H4 (cell line): ENCODE results near the gene ZNF500. TPM values are rescaled to one million over a fixed set of nuclear protein-coding genes. Genes with fewer than 3 reads are reported as not detected.
A peak's percentile ranks its signal among the peaks of the same experiment; 100 is the strongest.
"Not testable (repeated sequence)": the region's sequence is repeated elsewhere in the genome, so short reads cannot be mapped to it uniquely, and the experiment has no call there.

ENCODE experiments used
- DNase-seq: peaks from one replicate; pipeline ENCODE4 v3.0.0-alpha.2; 2015; ENCODE audit warnings: low spot score
- total RNA-seq: library from RNA; depleted of rRNA; stranded (reverse); fragments of >200 nt; shearing (Covaris generic); gene quantifications from 2 replicates; pipeline ENCODE4 v1.2.3, GENCODE V29; 2014

Gene ZNF500
- total RNA-seq, 1 experiment from 2014 or later, result 3.3 TPM

DNA sequence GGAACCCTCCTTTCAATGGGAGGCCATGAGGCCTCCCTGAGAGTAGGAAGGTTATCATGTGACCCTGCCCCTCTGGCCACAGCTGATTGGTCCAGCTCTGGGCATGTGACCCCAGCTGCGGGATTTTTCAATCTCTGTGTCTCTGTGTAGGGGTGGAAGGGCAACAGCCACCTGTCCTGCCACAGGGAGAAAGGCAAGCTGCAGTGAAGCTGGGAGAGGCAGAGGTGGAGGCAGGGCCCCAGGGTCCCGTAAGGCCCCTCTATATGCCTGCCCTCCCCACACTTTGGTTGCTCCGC lies 21.7 kb downstream of the ZNF500 start:
- DNase-seq, result no peak

DNA sequence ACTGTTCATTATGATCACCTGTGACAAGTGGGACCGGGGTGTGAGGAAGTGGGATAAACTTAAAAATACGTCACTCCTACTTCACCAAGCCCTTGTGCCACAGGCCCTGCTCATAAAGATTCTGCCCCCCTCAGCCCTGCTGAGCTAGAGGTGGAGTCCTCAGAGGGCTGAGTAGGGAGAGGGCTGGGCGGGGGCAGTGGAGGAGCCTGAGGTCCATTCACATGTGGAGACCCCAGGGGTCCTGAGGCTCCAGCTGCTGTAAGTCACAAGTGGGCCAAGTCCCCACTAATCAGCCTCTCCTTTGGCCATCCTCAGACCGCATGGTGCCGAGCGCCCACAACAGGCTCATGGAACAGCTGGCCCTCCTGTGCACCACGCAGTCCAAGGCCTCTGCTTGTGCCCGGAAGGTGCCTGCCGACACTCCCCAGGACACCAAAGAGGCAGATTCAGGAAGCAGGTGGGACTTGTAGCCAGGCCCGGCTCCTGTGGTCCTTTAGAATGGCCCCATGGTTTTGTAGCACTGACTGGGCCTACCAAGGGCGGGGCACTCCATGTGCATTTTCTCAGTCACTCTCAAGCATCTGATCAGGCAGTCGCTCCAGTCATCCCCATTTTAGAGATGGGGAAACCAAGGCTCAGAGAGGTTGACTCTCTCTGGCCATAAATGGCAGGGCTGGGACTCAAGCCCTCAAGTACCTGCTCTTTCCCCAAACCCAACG lies 22.2 kb downstream of the ZNF500 start:
- no peak for DNase-seq

DNA sequence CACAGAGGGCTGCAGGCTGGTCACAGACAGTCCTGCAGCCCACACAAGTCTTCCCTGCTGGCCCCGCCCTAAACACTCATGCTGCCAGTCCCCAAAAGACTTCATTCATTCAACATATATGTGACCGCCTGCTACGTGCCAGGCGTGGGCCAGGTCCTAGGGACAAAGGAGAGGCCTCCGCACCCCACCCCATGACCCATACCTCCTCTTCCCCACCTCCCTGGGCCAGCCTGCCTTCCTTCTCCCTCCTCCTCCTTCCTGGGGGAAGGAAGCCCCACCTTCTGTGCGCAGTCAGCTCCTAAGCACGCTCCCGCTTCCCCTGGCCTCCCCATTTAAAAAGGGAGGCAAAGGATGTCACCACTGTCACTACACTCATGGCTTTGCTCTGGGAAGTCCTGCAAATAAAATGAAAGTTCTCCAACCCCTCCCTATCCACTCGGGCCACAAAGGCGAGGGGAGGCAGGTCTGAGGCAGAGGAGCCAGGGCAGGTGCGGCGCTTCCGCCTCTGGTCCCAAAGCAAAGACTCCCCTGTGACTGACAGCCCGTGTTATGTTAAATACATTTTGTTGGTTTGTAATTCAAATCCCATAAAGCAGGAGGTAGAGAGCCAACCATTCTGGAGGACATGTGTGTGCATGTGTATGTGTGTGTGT lies 23.6 kb downstream of the ZNF500 start:
- DNase-seq, result no peak

DNA sequence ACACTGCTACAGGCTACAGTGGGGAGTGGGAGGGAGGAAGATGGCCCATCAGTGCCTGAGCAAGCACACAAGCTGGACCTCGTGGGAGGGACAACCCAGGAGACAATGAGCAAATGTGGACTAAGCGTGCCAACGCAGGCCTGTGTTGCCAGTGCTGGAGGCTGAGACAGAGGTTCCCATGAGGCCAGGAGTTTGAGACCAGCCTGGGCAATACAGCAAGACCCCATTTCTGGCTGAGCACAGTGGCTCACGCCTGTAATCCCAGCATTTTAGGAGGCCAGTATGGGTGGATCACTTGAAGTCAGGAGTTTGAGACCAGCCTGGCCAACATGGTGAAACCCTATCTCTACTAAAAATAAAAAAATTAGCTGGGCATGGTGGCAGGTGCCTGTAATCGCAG lies 28.6 kb downstream of the ZNF500 start:
- DNase-seq, result not testable (repeated sequence)

DNA sequence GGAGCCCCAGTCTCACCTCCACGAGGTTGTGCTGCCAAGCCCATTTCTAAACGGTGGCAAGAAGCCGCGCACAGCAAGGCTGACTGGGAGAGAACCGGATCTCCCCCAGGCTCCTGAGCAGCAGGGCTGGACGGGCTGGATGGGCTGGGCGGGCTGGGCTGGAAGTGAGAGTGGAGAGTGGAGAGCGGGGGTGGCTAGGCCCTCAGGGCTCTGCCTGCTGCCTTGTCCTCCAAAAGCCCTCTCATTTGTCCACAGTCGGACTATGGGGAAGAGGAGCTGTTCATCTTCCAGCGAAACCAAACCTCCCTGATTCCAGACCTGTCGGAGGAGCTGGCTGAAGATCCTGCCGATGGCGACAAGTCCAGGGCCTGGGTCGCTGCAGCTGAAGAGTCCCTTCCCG lies 29.4 kb downstream of the ZNF500 start:
- no peak for DNase-seq

DNA sequence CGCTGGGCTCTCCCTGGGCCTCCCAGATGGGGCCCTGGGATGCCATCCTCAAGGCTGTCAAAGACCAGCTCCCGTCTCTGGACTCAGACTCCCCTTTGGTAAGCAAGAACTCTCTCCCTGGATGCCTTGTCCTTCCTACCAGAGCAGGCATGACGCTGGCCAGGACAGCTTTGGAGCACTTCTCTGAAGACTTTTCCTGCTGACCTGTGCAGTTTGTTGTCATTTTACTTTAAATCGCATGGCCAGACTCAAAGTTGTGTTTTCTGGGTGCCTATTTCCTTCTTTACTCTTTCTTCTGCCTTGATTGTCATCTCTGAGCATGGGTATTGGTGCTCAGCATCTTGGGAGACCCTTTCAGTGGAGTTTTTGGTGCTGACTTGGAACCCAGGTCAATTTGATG lies 30.4 kb downstream of the ZNF500 start:
- DNase-seq, result no peak

DNA sequence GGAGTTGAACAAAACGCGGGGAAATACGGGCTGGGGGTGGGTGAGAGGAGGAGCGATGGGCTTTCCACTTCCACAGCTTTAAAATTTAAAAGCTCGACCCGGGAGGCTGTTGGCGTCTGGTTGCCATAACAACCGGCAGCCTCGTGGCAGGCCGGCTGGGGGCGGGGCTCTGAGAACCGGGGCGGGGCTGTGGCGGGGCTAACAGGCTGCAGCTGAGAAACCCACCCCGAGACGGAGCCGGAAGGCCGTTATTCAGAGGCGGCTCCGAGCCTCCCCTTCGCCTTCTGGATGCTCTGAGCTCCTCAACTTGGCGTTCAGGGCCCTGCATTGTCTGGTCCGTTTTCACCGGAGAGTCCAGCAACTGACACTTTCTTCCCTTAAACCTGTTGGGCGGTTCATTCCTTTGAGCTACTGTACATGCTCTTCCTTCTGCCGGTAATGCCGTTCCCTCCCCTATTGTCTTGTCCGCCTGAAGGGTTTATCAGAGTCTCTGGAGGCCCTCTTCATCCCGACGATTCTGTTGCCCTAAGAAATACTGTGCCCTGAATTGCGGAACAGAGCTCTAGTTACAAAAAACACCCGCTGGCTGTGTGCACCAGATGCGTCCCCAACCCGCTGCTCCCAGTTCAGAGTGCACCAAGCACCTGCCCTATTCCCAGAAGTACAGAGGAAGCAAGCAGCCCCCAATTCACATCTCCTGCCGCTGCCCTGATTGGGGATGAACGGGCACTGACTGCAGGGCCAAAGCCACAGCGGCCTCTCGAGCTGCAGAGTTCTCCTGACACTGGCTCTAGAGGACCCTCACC lies 32.0 kb downstream of the ZNF500 start:
- DNase-seq, result peak; percentile 52

DNA sequence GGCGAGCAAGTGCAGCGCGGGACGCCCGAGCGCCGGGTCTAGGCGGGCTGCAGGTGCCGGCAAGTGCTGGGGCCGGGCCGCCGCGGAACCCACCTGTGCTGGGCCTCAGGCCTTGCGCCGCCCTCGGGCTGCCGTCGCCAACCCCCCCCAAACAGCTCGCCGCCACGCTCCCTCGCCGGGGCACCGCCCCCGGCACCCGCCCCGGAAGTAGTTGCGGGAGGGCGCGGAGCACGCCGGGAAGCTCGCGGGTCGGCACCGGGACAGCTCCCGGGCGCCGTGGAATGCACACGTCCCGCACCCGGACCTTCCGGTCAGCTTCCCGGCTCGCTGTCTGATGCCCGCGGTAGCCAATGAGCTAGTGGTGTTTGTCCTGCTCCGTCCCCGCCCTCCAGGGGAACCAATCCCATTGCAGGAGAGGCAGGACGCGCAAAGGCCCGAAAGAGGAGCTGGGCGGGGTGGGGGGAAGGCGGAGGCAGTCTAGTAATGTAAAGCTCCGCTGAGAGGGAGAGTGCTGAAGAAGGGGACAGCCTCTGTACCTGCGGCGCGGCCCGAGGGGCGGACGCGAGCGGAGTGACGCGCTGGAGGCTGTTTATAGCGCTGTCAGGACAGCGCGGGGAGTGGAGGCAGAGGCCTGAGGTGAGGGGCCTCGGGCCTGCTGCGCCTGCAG lies 32.8 kb downstream of the ZNF500 start, which contains the start of the genes ANKS3 and DNAAF8:
TSS of gene ANKS3 (minus strand) at position 209 of the 667 bp plus-strand sequence. CDS start 4,122 bp downstream, outside the sequence.
TSS of gene DNAAF8 (plus strand) at position 475 of the 667 bp plus-strand sequence. CDS start 1,978 bp downstream, outside the sequence.
- DNase-seq, result peak; percentile 97

DNA sequence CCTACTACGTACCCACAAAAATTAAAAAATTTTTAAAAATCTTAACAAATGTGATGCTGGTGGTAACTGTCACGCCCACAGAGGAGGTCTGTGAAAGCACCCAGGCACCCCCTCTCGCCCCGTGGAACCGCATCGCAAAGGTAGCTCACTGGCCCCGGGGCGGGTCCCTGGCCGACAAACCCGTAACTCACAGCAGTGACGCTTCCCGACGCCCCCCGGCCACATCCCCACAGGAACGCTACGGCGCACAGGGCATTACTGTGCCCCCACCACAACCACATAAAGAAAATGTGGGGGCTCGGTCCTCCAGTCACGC lies 33.3 kb downstream of the ZNF500 start:
- no peak for DNase-seq

DNA sequence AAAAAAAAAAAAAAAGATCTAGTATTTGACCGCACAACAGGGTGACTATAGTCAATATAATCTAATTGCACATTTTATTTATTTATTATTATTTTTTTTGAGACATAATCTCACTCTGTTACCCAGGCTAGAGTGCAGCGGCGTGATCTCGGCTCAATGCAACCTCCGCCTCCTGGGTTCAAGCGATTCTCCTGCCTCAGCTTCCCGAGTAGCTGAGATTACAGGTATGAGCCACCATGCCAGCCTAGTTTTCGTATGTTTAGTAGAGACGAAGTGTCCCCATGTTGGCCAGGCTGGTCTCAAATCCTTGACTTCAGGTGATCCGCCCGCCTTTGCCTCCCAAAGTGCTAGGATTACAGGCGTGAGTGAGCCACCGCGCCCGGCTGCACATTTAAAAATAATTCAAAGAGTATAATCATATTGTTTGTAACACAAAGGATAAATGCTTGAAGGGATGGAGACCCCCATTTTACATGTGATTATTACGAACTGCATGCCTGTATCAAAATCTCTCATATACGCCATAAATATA lies 33.7 kb downstream of the ZNF500 start:
- no peak for DNase-seq

DNA sequence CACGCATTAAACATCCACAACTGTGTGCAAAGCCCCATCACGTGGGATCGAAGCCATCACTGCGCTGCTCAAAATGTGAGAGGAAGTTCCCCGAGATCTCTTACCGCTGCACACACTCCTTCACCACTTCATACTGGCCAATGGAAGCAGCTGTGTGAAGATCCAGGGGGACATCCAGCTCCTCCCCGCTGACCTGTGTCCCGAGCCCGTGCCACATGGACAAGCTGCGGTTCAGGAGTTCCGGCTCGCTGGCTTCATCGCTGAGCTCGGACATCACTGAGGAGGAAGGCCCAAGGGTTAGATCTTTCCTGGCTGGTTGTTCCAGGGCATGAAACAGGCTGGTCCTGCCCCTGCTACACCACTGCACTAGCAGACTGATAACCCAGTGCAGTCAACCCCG lies 37.1 kb downstream of the ZNF500 start:
- no peak for DNase-seq

DNA sequence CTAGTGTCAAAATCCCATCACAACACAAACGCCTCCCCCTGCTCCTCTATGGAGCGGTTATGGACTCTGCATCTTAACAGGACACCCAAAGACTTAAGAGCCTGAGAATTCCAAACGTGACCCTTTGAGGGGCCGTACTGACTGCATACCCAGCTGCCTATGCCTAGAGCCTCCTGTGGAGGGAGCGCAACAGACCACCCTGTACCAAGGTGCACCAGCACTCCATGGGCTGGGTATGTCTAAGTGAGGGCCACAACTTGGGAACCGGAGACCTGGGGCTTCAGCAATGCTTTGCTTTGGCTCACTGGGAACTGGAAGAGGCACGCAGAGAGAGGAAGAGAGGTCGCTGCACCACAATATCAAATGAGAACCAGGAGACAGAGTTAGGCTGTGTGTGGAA lies 38.3 kb downstream of the ZNF500 start:
- DNase-seq, result no peak

DNA sequence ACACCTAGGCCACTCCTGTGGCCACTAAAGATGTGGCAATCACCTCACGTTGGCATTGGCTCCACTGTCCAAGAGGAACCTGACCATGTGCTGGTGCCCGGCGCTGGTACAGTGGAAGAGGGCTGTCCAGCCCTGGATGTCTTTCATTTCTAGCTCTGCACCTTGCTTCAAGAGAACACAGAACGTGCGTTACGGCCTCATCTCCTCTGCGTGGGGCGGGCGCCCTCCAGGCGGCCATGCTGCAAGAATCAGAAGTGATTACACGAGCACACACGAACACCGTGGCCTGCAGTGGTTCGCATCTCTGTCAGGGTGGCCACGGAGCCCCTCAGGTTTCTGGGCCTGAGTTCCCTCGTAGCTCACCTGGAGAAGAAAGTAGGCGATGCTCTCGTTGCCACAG lies 40.3 kb downstream of the ZNF500 start:
- no peak for DNase-seq

DNA sequence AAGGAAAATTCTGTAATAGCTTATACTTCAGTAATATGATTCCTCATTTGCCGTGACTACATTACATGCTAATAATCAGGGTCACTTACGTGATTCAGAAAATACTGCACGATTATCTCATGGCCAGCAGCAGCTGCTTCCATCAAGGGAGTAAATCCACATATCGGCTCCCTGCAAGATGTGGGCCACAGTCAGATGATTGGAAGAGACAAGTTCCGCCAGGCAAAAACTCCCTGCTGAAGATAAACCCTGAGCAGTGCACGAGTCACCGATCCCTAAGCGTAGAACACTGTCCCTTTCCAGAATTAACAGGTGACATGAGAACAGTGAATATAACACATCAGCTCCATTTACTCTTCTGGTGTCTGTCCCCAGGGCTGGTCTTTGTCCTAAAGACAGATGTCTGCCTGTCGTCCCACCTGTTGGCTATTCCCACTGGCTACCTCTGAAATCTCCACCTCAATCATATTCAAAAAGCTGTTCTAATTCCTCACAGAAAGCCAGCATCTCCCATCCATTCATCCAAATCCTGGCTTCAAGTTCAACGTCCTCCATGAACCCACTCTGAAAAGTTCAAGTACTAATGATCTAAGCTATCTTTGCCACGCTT lies 42.2 kb downstream of the ZNF500 start:
- no peak for DNase-seq

DNA sequence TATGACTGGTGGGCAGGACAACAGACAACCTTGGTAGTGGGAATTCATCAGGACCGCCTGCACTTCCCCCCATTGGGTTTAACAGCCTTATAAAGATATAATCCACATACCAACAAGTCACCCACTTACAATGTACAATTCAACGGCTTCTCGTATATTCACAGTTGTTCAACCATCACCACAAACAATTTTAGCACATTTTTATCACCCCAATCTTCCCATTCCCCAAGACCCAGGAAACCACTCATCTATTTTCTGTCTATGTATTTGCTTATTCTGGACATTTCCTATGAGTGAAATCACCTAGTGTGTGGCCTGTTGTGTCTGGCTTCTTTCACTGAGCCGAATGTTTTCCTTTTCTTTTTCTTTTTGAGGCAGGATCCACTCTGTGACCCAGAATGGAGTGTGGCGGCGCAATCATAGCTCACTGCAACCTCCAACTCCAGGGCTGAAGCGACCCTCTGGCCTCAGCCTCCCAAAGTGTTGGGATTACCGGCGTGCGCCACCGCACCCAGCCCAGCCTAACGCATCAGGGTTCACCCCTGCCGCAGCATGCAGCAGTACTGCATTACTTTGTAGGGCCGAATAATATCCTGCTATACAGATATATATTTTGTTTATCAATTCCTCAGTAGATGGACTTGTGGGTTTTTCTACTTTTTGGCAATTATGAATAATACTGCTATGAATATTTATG lies 43.7 kb downstream of the ZNF500 start:
- no peak for DNase-seq

DNA sequence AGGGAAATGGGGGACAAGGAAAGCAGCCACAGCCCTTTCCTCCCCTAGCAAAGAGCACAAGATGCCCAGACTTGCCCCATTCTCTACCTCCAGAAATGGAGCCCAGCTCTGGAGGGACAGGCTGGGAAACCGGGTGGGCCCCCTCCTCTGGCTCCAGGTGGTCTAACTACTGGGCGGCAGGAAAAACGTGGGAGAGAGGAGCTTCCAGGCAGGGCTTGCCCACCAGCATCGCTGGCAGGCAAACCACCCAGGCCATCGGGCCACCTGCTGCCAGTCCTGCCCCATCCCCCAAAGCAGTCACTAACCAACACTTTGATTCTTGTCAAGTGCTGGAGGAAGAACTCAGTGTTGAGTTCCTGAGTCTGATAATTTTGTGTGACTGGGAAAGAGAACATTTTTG lies 48.5 kb downstream of the ZNF500 start:
- no peak for DNase-seq

DNA sequence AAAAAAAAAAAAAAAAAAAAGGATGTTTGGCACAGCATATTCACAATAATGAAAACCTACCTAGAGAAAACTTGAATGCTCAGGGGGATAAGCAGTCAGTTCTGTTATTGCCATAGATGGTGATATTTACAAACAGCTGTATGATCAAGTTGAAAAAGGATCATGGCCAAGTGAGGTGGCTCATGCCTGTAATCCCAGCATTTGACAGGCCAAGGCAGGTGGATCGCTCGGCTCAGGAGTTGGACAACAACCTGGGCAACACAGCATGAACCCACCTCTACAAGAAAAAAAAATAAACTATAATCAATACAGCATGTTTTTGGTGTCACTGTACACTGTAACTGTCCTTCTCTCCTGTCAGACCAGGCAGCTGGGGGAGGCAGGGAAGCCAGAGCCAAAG lies 52.0 kb downstream of the ZNF500 start:
- no peak for DNase-seq

DNA sequence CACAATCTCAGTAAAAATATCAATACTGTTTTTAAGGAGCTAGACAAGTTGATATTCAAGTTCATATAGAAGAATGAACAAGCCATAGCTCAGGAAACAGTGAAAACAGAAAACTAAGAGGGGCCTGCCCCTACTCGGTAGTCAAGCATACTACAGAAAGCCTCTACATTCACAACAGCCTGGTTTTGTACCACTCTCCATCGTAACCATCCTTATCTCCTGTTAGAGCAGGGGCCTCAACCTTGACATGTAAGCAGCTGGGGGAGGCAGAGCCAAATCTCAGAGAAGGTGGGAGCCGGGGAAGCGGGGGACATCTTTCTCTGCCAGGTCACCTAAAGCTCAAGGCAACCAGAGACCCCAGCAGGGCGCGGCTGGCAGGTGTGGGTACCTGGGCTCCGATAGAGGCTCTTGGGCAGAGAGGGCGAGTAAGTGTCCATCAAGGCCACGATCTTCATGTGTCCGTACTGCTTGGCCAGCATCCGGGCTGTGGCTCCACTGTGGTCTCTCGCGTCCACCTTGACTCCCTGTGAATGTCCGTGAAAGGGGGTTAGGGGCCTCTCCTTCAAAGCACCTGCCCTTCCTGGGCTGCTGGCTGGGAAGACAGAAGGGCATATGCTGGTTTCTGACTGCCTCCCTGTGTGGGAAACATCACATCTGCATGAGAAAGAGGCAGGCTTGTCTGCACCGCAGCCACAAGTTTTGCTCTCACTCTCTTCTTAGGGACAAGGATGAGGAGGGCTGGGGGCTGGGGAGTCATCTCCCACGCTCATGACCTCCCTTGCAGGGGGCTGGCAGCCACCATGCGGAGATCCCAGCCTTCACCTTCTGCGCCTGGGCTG lies 53.1 kb downstream of the ZNF500 start:
- DNase-seq, result no peak

DNA sequence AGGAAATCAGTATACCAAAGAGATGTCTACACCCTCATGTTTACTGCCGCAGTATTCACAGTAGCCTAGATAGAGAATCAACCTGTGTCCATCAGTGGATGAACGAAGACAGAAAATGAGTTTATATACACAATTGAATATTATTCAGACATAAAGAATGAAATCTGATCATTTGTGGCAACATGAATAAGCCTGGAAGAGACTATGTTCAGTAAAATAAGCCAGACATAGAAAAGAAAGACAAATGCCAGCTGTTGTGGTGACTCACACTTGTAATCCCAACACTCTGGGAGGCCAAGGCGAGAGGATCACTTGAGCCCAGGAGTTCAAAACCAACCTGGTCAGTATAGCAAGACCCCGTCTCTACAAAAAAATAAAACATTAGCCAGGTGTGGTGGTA lies 57.5 kb downstream of the ZNF500 start:
- no peak for DNase-seq

DNA sequence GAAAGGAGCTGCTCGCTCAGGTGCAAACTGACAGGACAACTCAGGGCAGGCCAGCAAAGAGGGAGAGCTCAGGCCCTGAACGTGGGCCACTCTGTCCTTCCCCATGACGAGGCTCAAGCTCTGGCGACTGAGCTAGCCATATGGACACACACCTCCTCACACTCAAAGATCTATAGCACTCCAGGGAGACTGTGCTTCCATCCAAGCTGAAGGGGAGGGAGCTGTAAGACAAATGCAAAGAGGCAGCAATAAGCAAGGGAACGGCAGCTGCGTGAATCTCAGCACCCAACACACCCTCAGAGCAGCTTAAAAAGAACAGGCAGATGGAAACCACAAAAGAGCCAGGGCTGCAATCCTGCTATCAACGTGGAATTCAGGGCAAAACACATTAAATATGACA lies 60.1 kb downstream of the ZNF500 start:
- DNase-seq, result no peak
